ENCODE results near the gene PROB1.

Gene PROB1

GRCh38 chr5:139397921-139398320, 3.0 kb upstream of the PROB1 start:
- TF ChIP-seq TSHZ2 (CRISPR knock-in tag; IDR thresholded peaks at IDR 0.05) (no peak), SNAI2 (CRISPR knock-in tag; IDR thresholded peaks at IDR 0.05) (no peak), ISL1 (CRISPR knock-in tag; IDR thresholded peaks at IDR 0.05) (no peak), TOX (CRISPR knock-in tag; IDR thresholded peaks at IDR 0.05; ENCODE audit: borderline replicate concordance) (no peak), GLIS3 (CRISPR knock-in tag; IDR thresholded peaks at IDR 0.05) (no peak), ZC3H10 (CRISPR knock-in tag; IDR thresholded peaks at IDR 0.05) (no peak), BACH2 (CRISPR knock-in tag; IDR thresholded peaks at IDR 0.05; ENCODE audit: borderline replicate concordance) (no peak), ZFP30 (CRISPR knock-in tag; IDR thresholded peaks at IDR 0.05) (no peak), RARB (CRISPR knock-in tag; IDR thresholded peaks at IDR 0.05) (no peak), ZNF8 (CRISPR knock-in tag; IDR thresholded peaks at IDR 0.05) (no peak), OSR1 (CRISPR knock-in tag; IDR thresholded peaks at IDR 0.05) (no peak), POU6F1 (CRISPR knock-in tag; IDR thresholded peaks at IDR 0.05; ENCODE audit: borderline replicate concordance, low read depth) (no peak), PPARA (CRISPR knock-in tag; IDR thresholded peaks at IDR 0.05; ENCODE audit: borderline replicate concordance) (no peak), ZFP3 (CRISPR knock-in tag; IDR thresholded peaks at IDR 0.05) (no peak), ESRRG (CRISPR knock-in tag; IDR thresholded peaks at IDR 0.05) (no peak), TCF4 (CRISPR knock-in tag; IDR thresholded peaks at IDR 0.05; ENCODE audit: borderline replicate concordance) (no peak), ZNF70 (CRISPR knock-in tag; IDR thresholded peaks at IDR 0.05) (no peak)
- TF ChIP-seq, protein P1, sequence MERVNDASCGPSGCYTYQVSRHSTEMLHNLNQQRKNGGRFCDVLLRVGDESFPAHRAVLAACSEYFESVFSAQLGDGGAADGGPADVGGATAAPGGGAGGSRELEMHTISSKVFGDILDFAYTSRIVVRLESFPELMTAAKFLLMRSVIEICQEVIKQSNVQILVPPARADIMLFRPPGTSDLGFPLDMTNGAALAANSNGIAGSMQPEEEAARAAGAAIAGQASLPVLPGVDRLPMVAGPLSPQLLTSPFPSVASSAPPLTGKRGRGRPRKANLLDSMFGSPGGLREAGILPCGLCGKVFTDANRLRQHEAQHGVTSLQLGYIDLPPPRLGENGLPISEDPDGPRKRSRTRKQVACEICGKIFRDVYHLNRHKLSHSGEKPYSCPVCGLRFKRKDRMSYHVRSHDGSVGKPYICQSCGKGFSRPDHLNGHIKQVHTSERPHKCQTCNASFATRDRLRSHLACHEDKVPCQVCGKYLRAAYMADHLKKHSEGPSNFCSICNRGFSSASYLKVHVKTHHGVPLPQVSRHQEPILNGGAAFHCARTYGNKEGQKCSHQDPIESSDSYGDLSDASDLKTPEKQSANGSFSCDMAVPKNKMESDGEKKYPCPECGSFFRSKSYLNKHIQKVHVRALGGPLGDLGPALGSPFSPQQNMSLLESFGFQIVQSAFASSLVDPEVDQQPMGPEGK (CRISPR knock-in tag; IDR thresholded peaks at IDR 0.05; ENCODE audit: borderline replicate concordance) = no peak
- TF ChIP-seq, protein P2, sequence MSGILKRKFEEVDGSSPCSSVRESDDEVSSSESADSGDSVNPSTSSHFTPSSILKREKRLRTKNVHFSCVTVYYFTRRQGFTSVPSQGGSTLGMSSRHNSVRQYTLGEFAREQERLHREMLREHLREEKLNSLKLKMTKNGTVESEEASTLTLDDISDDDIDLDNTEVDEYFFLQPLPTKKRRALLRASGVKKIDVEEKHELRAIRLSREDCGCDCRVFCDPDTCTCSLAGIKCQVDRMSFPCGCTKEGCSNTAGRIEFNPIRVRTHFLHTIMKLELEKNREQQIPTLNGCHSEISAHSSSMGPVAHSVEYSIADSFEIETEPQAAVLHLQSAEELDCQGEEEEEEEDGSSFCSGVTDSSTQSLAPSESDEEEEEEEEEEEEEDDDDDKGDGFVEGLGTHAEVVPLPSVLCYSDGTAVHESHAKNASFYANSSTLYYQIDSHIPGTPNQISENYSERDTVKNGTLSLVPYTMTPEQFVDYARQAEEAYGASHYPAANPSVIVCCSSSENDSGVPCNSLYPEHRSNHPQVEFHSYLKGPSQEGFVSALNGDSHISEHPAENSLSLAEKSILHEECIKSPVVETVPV (CRISPR knock-in tag; IDR thresholded peaks at IDR 0.05) = no peak
- no peak for ATAC-seq

- TF ChIP-seq CREB5 (CRISPR knock-in tag; IDR thresholded peaks at IDR 0.05; ENCODE audit: low read depth) (no peak), CSDC2 (CRISPR knock-in tag; IDR thresholded peaks at IDR 0.05) (no peak), TOX (CRISPR knock-in tag; IDR thresholded peaks at IDR 0.05; ENCODE audit: borderline replicate concordance) (no peak), ZC3H10 (CRISPR knock-in tag; IDR thresholded peaks at IDR 0.05) (no peak)
- ATAC-seq = no peak
These were observed 1.8 kb upstream of the PROB1 start for GRCh38 chr5:139396691-139397090.

- ATAC-seq = peak; percentile 30
- TF ChIP-seq RARB (CRISPR knock-in tag; IDR thresholded peaks at IDR 0.05) = no peak
- no peak for TF ChIP-seq ZFP3 (CRISPR knock-in tag; IDR thresholded peaks at IDR 0.05)
- no peak for TF ChIP-seq CREB5 (CRISPR knock-in tag; IDR thresholded peaks at IDR 0.05; ENCODE audit: low read depth)
- TF ChIP-seq GLIS3 (CRISPR knock-in tag; IDR thresholded peaks at IDR 0.05) = no peak
- no peak for TF ChIP-seq OSR1 (CRISPR knock-in tag; IDR thresholded peaks at IDR 0.05)
- no peak for TF ChIP-seq POU6F1 (CRISPR knock-in tag; IDR thresholded peaks at IDR 0.05; ENCODE audit: borderline replicate concordance, low read depth)
- no peak for TF ChIP-seq ZC3H10 (CRISPR knock-in tag; IDR thresholded peaks at IDR 0.05)
- TF ChIP-seq, protein P2 (CRISPR knock-in tag; IDR thresholded peaks at IDR 0.05) = no peak
- TF ChIP-seq ESRRG (CRISPR knock-in tag; IDR thresholded peaks at IDR 0.05) = no peak
- TF ChIP-seq SNAI2 (CRISPR knock-in tag; IDR thresholded peaks at IDR 0.05) = no peak
These were observed 1.1 kb upstream of the PROB1 start for GRCh38 chr5:139395844-139396640.

Data from SK-N-SH treated with all-trans-retinoic acid at 6 μM for 48 hours (cell line).